Caco-2 (cell line): Measurements from ENCODE around the gene XRCC3. TPM values are rescaled to one million over a fixed set of nuclear protein-coding genes. Genes with fewer than 3 reads are reported as not detected.
A peak's percentile ranks its signal among the peaks of the same experiment; 100 is the strongest.

ENCODE experiments used
- BruUV-seq: library from RNA; stranded (reverse); fragments of 400-500 nt; replicated peaks from 2 replicates; lab custom pipeline; 2021; lab: Mats Ljungman, UMichigan
- CTCF ChIA-PET: fragments of 300-600 bp; sonication (Branson Sonifier 250); formaldehyde crosslinking; loops from one replicate; lab custom pipeline; 2022; ENCODE audit warnings: antibody characterized with exemption; lab: Charles Lee
- POLR2A ChIA-PET: fragments of 300-600 bp; sonication (Branson Sonifier 250); formaldehyde crosslinking; loops from one replicate; lab custom pipeline; 2022; ENCODE audit warnings: antibody characterized with exemption; lab: Charles Lee
- DNase-seq, 2 experiments: peaks; one replicate each; pipeline versions ENCODE4 v3.0.0 to v3.0.0-alpha.2; 2020 to 2022
- H3K27me3 ChIP-seq: replicated peaks from 2 replicates; pipeline ENCODE4 v1.6.0; 2011; ENCODE audit warnings: low read length; ENCODE audit not compliant: control insufficient read depth, insufficient read depth
- H3K36me3 ChIP-seq: 2 replicates; pipeline ENCODE4 v1.5.1; 2011; ENCODE audit warnings: low read length; ENCODE audit not compliant: control insufficient read depth, insufficient read depth
- H3K4me1 ChIP-seq: fragments of 250-450 bp; sonication (Bioruptor Pico); 2 replicates; pipeline ENCODE4 v1.5.1; 2020; ENCODE audit warnings: mild to moderate bottlenecking
- H3K4me3 ChIP-seq: 2 replicates; pipeline ENCODE4 v1.5.1; 2011; ENCODE audit warnings: low read depth, mild to moderate bottlenecking, control low read depth, low read length
- H3K9me3 ChIP-seq: fragments of 250-450 bp; sonication (Bioruptor Pico); 2 replicates; pipeline ENCODE4 v1.5.1; 2020; ENCODE audit warnings: mild to moderate bottlenecking, moderate library complexity
- H3K27ac Mint-ChIP-seq: one replicate; pipeline ENCODE4 v1.8.0; 2022; ENCODE audit warnings: mixed read lengths; ENCODE audit not compliant: unreplicated experiment
- H3K27me3 Mint-ChIP-seq: one replicate; pipeline ENCODE4 v1.8.0; 2022; ENCODE audit warnings: mixed read lengths; ENCODE audit not compliant: insufficient read depth, unreplicated experiment
- H3K36me3 Mint-ChIP-seq: one replicate; pipeline ENCODE4 v1.8.0; 2022; ENCODE audit warnings: mild to moderate bottlenecking, mixed read lengths; ENCODE audit not compliant: insufficient read depth, unreplicated experiment
- H3K4me1 Mint-ChIP-seq: one replicate; pipeline ENCODE4 v1.8.0; 2022; ENCODE audit warnings: low read depth, mixed read lengths; ENCODE audit not compliant: unreplicated experiment
- H3K4me3 Mint-ChIP-seq: one replicate; pipeline ENCODE4 v1.8.0; 2022; ENCODE audit warnings: mild to moderate bottlenecking, moderate library complexity, mixed read lengths; ENCODE audit not compliant: unreplicated experiment
- H3K9me3 Mint-ChIP-seq: one replicate; pipeline ENCODE4 v1.8.0; 2022; ENCODE audit warnings: mixed read lengths; ENCODE audit not compliant: unreplicated experiment
- intact Hi-C: fragments of 100-400 bp; cut with micrococcal nuclease; formaldehyde crosslinking; loops from one replicate; pipeline ENCODE4 v1.10.0; 2022; ENCODE audit not compliant: unreplicated experiment
- total RNA-seq: library from RNA; stranded (reverse); gene quantifications from 2 replicates; pipeline ENCODE4 v1.2.3, GENCODE V29; 2022
- TF ChIP-seq, protein P1 (sequence below), 2 experiments: fragments of 200-600 bp in 1 of 2; IDR thresholded peaks; 1 replicate in 1 of 2; 2 replicates in 1 of 2; pipeline versions ENCODE4 v1.5.1 to v1.8.0; 2011 to 2022; ENCODE audit warnings: antibody characterized with exemption in 1 of 2, control low read depth in 1 of 2, inconsistent platforms in 1 of 2, low read depth in 1 of 2, low read length in 1 of 2, mild to moderate bottlenecking in 1 of 2, moderate library complexity in 1 of 2; ENCODE audit not compliant: insufficient read depth in 1 of 2, severe bottlenecking in 1 of 2, unreplicated experiment in 1 of 2

XRCC3 gene
- total RNA-seq, 1 experiment from 2014 or later = 44.0 TPM

DNA sequence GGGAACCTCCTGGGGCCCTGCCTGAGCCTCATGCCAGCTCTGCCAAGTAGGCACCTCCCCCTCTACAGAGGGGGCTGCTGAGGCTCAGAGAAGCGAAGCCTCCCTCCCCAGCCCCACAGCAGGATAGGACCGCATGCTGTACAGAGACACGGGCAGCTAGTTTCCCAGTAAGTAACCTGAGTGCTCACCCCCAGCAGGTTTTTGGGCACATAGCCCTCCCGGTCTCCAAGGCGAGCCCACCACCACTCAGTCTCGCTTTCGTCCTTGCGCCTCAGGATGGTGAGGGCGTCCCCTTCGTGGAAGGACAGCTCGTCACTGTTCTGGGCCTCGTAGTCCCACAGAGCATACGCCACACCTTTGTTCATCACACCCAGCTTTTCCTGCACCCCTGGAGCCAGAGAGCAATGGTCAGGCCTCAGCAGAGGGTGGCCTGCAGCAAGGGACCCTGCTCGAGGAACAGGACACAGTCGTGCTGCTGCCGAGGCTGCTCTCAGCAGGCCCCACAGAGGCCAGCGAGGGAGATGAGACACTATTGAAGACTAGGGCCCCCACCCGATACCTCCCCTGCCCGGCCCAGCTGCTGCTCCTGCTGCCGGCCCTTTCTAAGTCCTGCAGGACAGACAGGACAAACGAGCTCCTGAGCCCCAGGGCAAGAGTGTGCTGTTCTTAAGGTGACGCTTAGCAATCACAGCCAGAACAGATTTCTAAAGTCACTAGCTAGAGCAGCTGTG is 20.7 kb upstream of the XRCC3 start:
- no peaks in the 10 kb centered on the region for H3K4me1 ChIP-seq
- TF ChIP-seq, protein P1, sequence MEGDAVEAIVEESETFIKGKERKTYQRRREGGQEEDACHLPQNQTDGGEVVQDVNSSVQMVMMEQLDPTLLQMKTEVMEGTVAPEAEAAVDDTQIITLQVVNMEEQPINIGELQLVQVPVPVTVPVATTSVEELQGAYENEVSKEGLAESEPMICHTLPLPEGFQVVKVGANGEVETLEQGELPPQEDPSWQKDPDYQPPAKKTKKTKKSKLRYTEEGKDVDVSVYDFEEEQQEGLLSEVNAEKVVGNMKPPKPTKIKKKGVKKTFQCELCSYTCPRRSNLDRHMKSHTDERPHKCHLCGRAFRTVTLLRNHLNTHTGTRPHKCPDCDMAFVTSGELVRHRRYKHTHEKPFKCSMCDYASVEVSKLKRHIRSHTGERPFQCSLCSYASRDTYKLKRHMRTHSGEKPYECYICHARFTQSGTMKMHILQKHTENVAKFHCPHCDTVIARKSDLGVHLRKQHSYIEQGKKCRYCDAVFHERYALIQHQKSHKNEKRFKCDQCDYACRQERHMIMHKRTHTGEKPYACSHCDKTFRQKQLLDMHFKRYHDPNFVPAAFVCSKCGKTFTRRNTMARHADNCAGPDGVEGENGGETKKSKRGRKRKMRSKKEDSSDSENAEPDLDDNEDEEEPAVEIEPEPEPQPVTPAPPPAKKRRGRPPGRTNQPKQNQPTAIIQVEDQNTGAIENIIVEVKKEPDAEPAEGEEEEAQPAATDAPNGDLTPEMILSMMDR (IDR thresholded peaks at IDR 0.05; ENCODE audit: insufficient read depth in 1 of 2, low read depth in 1 of 2, low read length in 1 of 2, severe bottlenecking in 1 of 2, unreplicated experiment in 1 of 2) = no peak
- H3K27me3 Mint-ChIP-seq = no peaks in the 10 kb centered on the region
- DNase-seq = peak in 1 of 2 experiments; percentile 32
- no peaks in the 10 kb centered on the region for H3K27me3 ChIP-seq
- CTCF ChIA-PET = no interaction called here
- peaks cover 9% of the 10 kb centered on the region for H3K36me3 Mint-ChIP-seq
- no peak overlapping the region for H3K27ac Mint-ChIP-seq
- H3K4me3 Mint-ChIP-seq = no peak overlapping the region
- H3K4me3 ChIP-seq = no peak overlapping the region
- H3K36me3 ChIP-seq = peaks cover 5% of the 10 kb centered on the region; the same call in 1 of the 2 replicates
- no peaks in the 10 kb centered on the region for H3K9me3 ChIP-seq
- H3K4me1 Mint-ChIP-seq = no peaks in the 10 kb centered on the region
- no peaks in the 10 kb centered on the region for H3K9me3 Mint-ChIP-seq
- BruUV-seq = no TSS peak
- POLR2A ChIA-PET = no interaction called here
- intact Hi-C loops = no loop called here

DNA sequence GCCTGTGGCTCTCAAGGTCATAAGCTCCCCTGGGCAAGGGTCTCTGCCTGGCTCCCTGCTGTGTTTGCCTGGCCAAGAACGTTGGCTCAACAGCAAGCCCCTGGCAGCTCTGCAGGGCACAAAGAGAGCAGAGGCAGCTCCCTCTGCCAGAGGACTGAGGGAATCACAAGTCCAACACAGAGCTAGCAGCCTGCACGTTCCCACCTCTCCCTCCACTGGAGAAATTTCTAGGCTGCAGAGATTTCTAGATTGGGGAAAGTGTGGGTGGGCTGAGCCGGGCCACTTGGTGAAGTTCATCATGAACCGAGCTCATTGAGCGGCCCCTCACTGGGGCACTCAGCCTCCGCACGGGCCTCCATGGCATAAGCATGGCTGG is 20.2 kb upstream of the XRCC3 start:
- ChIA-PET POLR2A (no interaction called here), CTCF (interaction anchor here (0.6 kb wide), 1 partner anchor 77 kb away, joined by 4 read pairs; no protein-coding TSS in a partner anchor)
- H3K27ac Mint-ChIP-seq = no peak overlapping the region
- no TSS peak for BruUV-seq
- H3K9me3 ChIP-seq = no peaks in the 10 kb centered on the region
- DNase-seq = no peak
- intact Hi-C loops = no loop called here
- TF ChIP-seq, protein P1 (IDR thresholded peaks at IDR 0.05; ENCODE audit: insufficient read depth in 1 of 2, low read depth in 1 of 2, low read length in 1 of 2, severe bottlenecking in 1 of 2, unreplicated experiment in 1 of 2) = no peak
- no peak overlapping the region for H3K4me3 Mint-ChIP-seq
- no peaks in the 10 kb centered on the region for H3K27me3 Mint-ChIP-seq
- no peaks in the 10 kb centered on the region for H3K9me3 Mint-ChIP-seq
- H3K27me3 ChIP-seq = no peaks in the 10 kb centered on the region
- peaks cover 15% of the 10 kb centered on the region for H3K36me3 Mint-ChIP-seq
- peaks cover 5% of the 10 kb centered on the region; the same call in 1 of the 2 replicates for H3K36me3 ChIP-seq
- no peaks in the 10 kb centered on the region for H3K4me1 ChIP-seq
- no peak overlapping the region for H3K4me3 ChIP-seq
- no peaks in the 10 kb centered on the region for H3K4me1 Mint-ChIP-seq

DNA sequence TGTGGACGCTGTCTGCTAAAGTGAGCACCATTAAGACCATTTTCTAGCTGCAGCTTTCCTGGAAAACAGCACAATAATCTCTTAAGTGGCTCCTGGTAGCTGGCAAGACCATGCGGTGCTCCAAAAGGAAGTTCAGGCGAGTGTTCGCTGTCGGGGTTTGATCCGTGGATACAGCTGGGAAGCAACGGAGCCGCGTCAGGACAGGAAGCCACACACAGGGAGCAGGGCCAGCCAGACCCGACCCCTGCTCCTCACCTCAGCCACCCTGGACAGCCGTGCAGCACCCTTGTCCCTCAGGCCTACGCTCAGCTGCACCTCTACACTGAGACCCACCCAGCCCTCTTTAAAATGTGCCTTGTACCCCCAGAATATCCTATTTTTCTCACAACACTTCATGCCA is 19.8 kb upstream of the XRCC3 start:
- TF ChIP-seq, protein P1 (IDR thresholded peaks at IDR 0.05; ENCODE audit: insufficient read depth in 1 of 2, low read depth in 1 of 2, low read length in 1 of 2, severe bottlenecking in 1 of 2, unreplicated experiment in 1 of 2) = no peak
- POLR2A ChIA-PET = no interaction called here
- peaks cover 5% of the 10 kb centered on the region; the same call in 1 of the 2 replicates for H3K36me3 ChIP-seq
- DNase-seq = no peak
- no peaks in the 10 kb centered on the region for H3K27me3 Mint-ChIP-seq
- no peaks in the 10 kb centered on the region for H3K4me1 Mint-ChIP-seq
- BruUV-seq = no TSS peak
- no peak overlapping the region for H3K27ac Mint-ChIP-seq
- no peaks in the 10 kb centered on the region for H3K9me3 Mint-ChIP-seq
- no peak overlapping the region for H3K4me3 ChIP-seq
- intact Hi-C loops = no loop called here
- H3K27me3 ChIP-seq = no peaks in the 10 kb centered on the region
- H3K9me3 ChIP-seq = no peaks in the 10 kb centered on the region
- H3K36me3 Mint-ChIP-seq = peaks cover 17% of the 10 kb centered on the region
- no peak overlapping the region for H3K4me3 Mint-ChIP-seq
- H3K4me1 ChIP-seq = no peaks in the 10 kb centered on the region
- CTCF ChIA-PET = interaction anchor here (0.6 kb wide), 1 partner anchor 77 kb away, joined by 4 read pairs; no protein-coding TSS in a partner anchor
